ENCODE results near the gene TMEM156.
"Not testable (repeated sequence)": the region's sequence is repeated elsewhere in the genome, so short reads cannot be mapped to it uniquely, and the experiment has no call there.

The TMEM156 gene

GRCh38 chr4:38954727-38955126 is 77.5 kb downstream of the TMEM156 start:
- FAIRE-seq, result no peak

GRCh38 chr4:38952017-38952416 is 80.2 kb downstream of the TMEM156 start:
- no peak for FAIRE-seq

GRCh38 chr4:38951598-38951997 is 80.6 kb downstream of the TMEM156 start:
- FAIRE-seq, result no peak

- FAIRE-seq, result no peak
Observed at GRCh38 chr4:38950734-38951133, 81.5 kb downstream of the TMEM156 start.

- FAIRE-seq, result no peak
Observed at GRCh38 chr4:38950159-38950558, 82.0 kb downstream of the TMEM156 start.

GRCh38 chr4:38949411-38950051 is 82.7 kb downstream of the TMEM156 start:
- FAIRE-seq, result no peak

- FAIRE-seq, result no peak
Observed at GRCh38 chr4:38948551-38948950, 83.7 kb downstream of the TMEM156 start.

GRCh38 chr4:38946919-38947318 is 85.3 kb downstream of the TMEM156 start:
- no peak for FAIRE-seq

- no peak for FAIRE-seq
Observed at GRCh38 chr4:38944440-38944839, 87.8 kb downstream of the TMEM156 start.

- FAIRE-seq, result no peak
Observed at GRCh38 chr4:38943343-38943742, 88.9 kb downstream of the TMEM156 start.

- FAIRE-seq, result not testable (repeated sequence)
Observed at GRCh38 chr4:38941906-38942305, 90.3 kb downstream of the TMEM156 start.

GRCh38 chr4:38940476-38940875 is 91.7 kb downstream of the TMEM156 start:
- FAIRE-seq, result no peak

GRCh38 chr4:38939165-38939564 is 93.0 kb downstream of the TMEM156 start:
- FAIRE-seq, result no peak

GRCh38 chr4:38935391-38936073 is 96.7 kb downstream of the TMEM156 start:
- no peak for FAIRE-seq

GRCh38 chr4:38931125-38931524 is 101.1 kb downstream of the TMEM156 start:
- FAIRE-seq, result no peak

- FAIRE-seq, result no peak
Observed at GRCh38 chr4:38930707-38931106, 101.5 kb downstream of the TMEM156 start.

- FAIRE-seq, result no peak
Observed at GRCh38 chr4:38930204-38930603, 102.0 kb downstream of the TMEM156 start.

GRCh38 chr4:38928974-38929373 is 103.2 kb downstream of the TMEM156 start:
- no peak for FAIRE-seq

- no peak for FAIRE-seq
Observed at GRCh38 chr4:38928568-38928967, 103.6 kb downstream of the TMEM156 start.

- no peak for FAIRE-seq
Observed at GRCh38 chr4:38926896-38927295, 105.3 kb downstream of the TMEM156 start.

GRCh38 chr4:38925492-38926413 is 106.5 kb downstream of the TMEM156 start:
- peak; percentile 92 for FAIRE-seq

- FAIRE-seq, result no peak
Observed at GRCh38 chr4:38924353-38924752, 107.9 kb downstream of the TMEM156 start.

GRCh38 chr4:38923746-38924145 is 108.5 kb downstream of the TMEM156 start:
- no peak for FAIRE-seq

- no peak for FAIRE-seq
Observed at GRCh38 chr4:38921151-38921550, 111.1 kb downstream of the TMEM156 start.

Measured in endometrium (tissue), 2 donors.